Activated B cell treated with CpG ODN at 0.5 μM for 24 hours (primary cell): ENCODE data around the gene NID1. TPM values are rescaled to one million over a fixed set of nuclear protein-coding genes. Genes with fewer than 3 reads are reported as not detected.
"Not testable (repeated sequence)": the region's sequence is repeated elsewhere in the genome, so short reads cannot be mapped to it uniquely, and the experiment has no call there.

ENCODE experiments used
- ATAC-seq: fragments of 200-7000 bp; cut with Tn5 transposase; one replicate; pipeline ENCODE4 v1.10.0; 2021; ENCODE audit warnings: low read depth, mild to moderate bottlenecking, moderate library complexity
- CTCF ChIA-PET: fragments of 350-600 bp; sonication (Branson Sonifier 250); formaldehyde crosslinking; loops from one replicate; lab custom pipeline; 2021; ENCODE audit warnings: antibody characterized with exemption; lab: Charles Lee
- POLR2A ChIA-PET: fragments of 350-600 bp; sonication (Branson Sonifier 250); formaldehyde crosslinking; loops from one replicate; lab custom pipeline; 2021; ENCODE audit warnings: antibody characterized with exemption; lab: Charles Lee
- DNase-seq: peaks from one replicate; pipeline ENCODE4 v3.0.0; 2022
- H3K27ac Mint-ChIP-seq: one replicate; pipeline ENCODE4 v1.8.0; 2020; ENCODE audit warnings: mixed read lengths
- H3K27me3 Mint-ChIP-seq: one replicate; pipeline ENCODE4 v1.8.0; 2021; ENCODE audit warnings: mixed read lengths
- H3K36me3 Mint-ChIP-seq: one replicate; pipeline ENCODE4 v1.8.0; 2021; ENCODE audit warnings: low read depth, mixed read lengths
- H3K4me1 Mint-ChIP-seq: one replicate; pipeline ENCODE4 v1.8.0; 2021; ENCODE audit warnings: mixed read lengths
- H3K4me3 Mint-ChIP-seq: one replicate; pipeline ENCODE4 v1.8.0; 2020; ENCODE audit warnings: mild to moderate bottlenecking, mixed read lengths
- H3K9me3 Mint-ChIP-seq: one replicate; pipeline ENCODE4 v1.8.0; 2020; ENCODE audit warnings: mixed read lengths
- CTCF ChIP-seq: fragments of 200-600 bp; IDR thresholded peaks from one replicate; pipeline ENCODE4 v1.8.0; 2022; ENCODE audit warnings: antibody characterized with exemption, mild to moderate bottlenecking
- intact Hi-C: fragments of 100-400 bp; cut with micrococcal nuclease; formaldehyde crosslinking; loops from one replicate; pipeline ENCODE4 v1.15.1; 2024
- total RNA-seq: library from RNA; stranded (reverse); gene quantifications from 2 replicates; pipeline ENCODE4 v1.2.3, GENCODE V29; 2022

Gene NID1
- total RNA-seq, 1 donor from 2014 or later = 0.04 TPM

DNA sequence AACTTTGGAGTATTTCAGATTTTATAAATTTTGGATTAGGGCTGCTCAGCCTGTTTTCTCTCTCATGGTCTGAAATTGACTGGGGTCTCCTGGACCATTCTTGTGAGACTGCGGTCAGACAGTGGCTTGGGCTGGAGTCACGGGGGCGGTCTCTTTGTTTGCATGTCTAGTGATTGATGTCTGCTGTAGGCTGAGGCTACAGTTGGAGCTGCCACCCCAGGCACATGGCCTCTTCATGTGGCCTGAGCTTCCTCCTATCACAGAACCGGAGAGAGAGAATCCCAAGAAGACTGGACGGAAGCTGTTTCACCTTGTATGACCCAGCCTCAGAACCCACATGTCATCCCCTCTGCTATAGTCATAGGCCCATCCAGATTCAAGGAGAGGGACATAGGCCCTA, 96.1 kb downstream of the NID1 start:
- Mint-ChIP-seq H3K27me3 (no peaks in the 10 kb centered on the region), H3K4me1 (peaks cover 41% of the 10 kb centered on the region), H3K27ac (no peak overlapping the region), H3K36me3 (no peaks in the 10 kb centered on the region), H3K4me3 (no peak overlapping the region), H3K9me3 (peaks cover 8% of the 10 kb centered on the region)
- ChIA-PET CTCF (interaction anchor here (1.4 kb wide), 1 partner anchor 126 kb away, joined by 3 read pairs; no protein-coding TSS in a partner anchor), POLR2A (interaction anchor here (0.6 to 1.2 kb wide), 3 partner anchors 14 to 229 kb away, joined by 3 to 4 read pairs (median 3); no protein-coding TSS in a partner anchor)
- ATAC-seq (no peak), DNase-seq (no peak)
- no peak for TF ChIP-seq CTCF
- intact Hi-C loops = no loop called here

- intact Hi-C loops = not testable (repeated sequence)
These were observed 98.8 kb downstream of the NID1 start for GRCh38 chr1:235966134-235966533.

DNA sequence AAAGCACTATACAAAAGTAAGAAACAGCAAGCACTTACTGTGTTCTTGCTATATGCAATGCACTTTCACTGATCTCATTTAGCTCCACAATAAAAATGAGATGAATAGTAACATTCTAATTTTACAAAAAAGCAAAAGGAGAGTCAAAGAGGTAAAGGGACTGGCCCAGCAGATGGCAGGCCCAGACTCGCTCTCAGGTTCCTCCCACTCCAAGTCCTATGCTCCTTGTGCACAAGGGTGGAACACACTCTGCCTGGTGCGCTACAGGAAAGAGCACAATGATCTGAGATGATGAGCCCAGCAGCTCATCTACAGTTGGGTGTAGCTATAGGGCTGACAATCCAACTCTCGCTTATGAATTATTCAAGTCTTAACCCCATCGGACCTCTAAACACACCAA, 104.1 kb downstream of the NID1 start:
- H3K4me3 Mint-ChIP-seq = no peak overlapping the region
- peaks cover 1% of the 10 kb centered on the region for H3K9me3 Mint-ChIP-seq
- H3K27me3 Mint-ChIP-seq = no peaks in the 10 kb centered on the region
- peaks cover 23% of the 10 kb centered on the region for H3K4me1 Mint-ChIP-seq
- H3K36me3 Mint-ChIP-seq = no peaks in the 10 kb centered on the region
- ChIA-PET CTCF (interaction anchor here (1.4 kb wide), 1 partner anchor 11 kb away, joined by 9 read pairs; no protein-coding TSS in a partner anchor), POLR2A (interaction anchor here (0.6 kb wide), 1 partner anchor 31 kb away, joined by 5 read pairs; no protein-coding TSS in a partner anchor)
- H3K27ac Mint-ChIP-seq = no peak overlapping the region
- TF ChIP-seq CTCF = no peak
- DNase-seq (no peak), ATAC-seq (no peak)
- intact Hi-C loops = no loop called here

More at GRCh38 chr1:235966134-235966533, 98.8 kb downstream of the NID1 start:
- H3K27me3 Mint-ChIP-seq, ATAC-seq, H3K27ac Mint-ChIP-seq, H3K4me3 Mint-ChIP-seq, H3K36me3 Mint-ChIP-seq, DNase-seq, CTCF ChIA-PET, POLR2A ChIA-PET, H3K9me3 Mint-ChIP-seq: not testable (repeated sequence)
- peaks cover 24% of the 10 kb centered on the region for H3K4me1 Mint-ChIP-seq

DNA sequence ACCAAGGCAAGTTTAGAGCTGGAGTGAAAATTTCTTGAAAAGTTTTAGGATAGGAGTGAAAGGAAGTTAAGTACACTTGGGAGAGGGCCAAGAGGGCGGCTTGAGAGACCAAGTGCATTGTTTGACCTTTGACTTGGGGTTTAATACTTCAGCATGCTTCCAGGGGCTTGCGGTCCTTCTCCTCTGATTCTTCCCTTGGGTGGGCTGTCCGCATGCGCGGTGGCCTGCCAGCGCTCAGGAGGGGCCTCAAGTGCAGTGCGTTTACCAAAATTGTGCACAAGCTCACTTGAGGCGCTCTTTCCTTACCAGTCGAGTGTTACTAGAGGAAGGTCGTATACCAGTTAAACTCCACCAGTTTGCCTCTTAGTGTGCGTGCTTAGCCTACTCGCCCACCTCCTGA, 106.9 kb downstream of the NID1 start:
- TF ChIP-seq CTCF = no peak
- ChIA-PET POLR2A (interaction anchor here (0.6 to 1.3 kb wide), 6 partner anchors 20 to 193 kb away, joined by 3 to 11 read pairs (median 3); no protein-coding TSS in a partner anchor), CTCF (interaction anchor here (0.9 to 3.4 kb wide), 2 partner anchors 13 to 115 kb away, joined by 4 to 15 read pairs; no protein-coding TSS in a partner anchor)
- peaks cover 1% of the 10 kb centered on the region for H3K9me3 Mint-ChIP-seq
- no peak for DNase-seq
- H3K4me3 Mint-ChIP-seq = no peak overlapping the region
- H3K27me3 Mint-ChIP-seq = no peaks in the 10 kb centered on the region
- H3K27ac Mint-ChIP-seq = peak overlapping the region; percentile 56
- no peaks in the 10 kb centered on the region for H3K36me3 Mint-ChIP-seq
- intact Hi-C loops = no loop called here
- no peak for ATAC-seq
- peaks cover 34% of the 10 kb centered on the region for H3K4me1 Mint-ChIP-seq

- peaks cover 57% of the 10 kb centered on the region for H3K4me1 Mint-ChIP-seq
- no peak overlapping the region for H3K27ac Mint-ChIP-seq
- H3K36me3 Mint-ChIP-seq = no peaks in the 10 kb centered on the region
- no peak for DNase-seq
- peaks cover 1% of the 10 kb centered on the region for H3K9me3 Mint-ChIP-seq
- CTCF ChIA-PET = interaction anchor here (1.3 to 3.4 kb wide), 6 partner anchors 16 to 113 kb away, joined by 3 to 29 read pairs (median 12); no protein-coding TSS in a partner anchor
- H3K4me3 Mint-ChIP-seq = no peak overlapping the region
- TF ChIP-seq CTCF = no peak
- intact Hi-C loops = loop anchor here (2.0 kb wide), 1 partner anchor 63 kb away; no protein-coding TSS in a partner anchor
- POLR2A ChIA-PET = interaction anchor here (0.8 to 3.4 kb wide), 9 partner anchors 9 to 136 kb away, joined by 3 to 40 read pairs (median 9); partner anchors contain the start of gene LYST
- no peak for ATAC-seq
- no peaks in the 10 kb centered on the region for H3K27me3 Mint-ChIP-seq
These were observed 109.1 kb downstream of the NID1 start for GRCh38 chr1:235955777-235956176.
